ENCODE results near the gene ARHGEF3.
"Not testable (repeated sequence)": the region's sequence is repeated elsewhere in the genome, so short reads cannot be mapped to it uniquely, and the experiment has no call there.

ARHGEF3 gene

DNA sequence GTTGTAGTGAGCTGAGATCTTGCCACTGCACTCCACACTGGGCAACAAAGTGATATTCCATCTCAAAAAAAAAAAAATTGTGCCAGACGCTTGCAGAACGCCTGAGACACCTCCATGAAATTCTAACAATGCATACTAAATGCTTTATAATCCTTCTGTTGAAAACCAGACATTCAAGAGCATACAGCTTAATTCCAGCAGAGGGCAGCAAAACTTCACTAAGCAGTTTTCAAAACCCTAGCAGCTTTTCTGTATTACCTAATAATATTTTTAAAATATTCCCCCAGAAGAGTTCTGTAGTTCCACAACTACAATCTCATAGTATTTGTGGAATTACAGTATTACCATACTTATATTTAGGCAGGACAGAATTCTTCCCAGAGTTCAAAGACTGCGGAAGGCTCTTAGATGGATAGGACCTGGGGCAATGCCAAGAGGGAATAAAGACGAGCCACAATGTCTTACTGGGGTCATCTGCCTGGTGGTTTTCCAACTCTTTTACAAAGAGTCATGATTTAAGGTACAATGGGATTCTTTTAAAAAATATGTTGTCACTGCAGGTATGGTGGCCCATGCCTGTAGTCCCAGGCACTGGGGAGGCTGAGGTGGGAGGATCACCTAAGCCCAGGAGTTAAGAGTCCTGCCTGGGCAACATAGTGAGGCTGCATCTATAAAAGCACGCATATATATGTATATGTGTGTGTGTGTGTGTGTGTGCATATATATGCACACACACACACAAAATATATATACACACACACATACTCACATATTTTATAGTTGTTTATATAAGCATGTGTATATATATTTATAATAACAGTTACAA is 99.0 kb downstream of the ARHGEF3 start:
- in situ Hi-C loops (cut with HindIII; ENCODE audit: low pct_ligation_motif_present, low sequenced_read_pairs) = loop anchor here (25.0 kb wide), 1 partner anchor 285 kb away; no protein-coding TSS in a partner anchor
- TF ChIP-seq, protein P1, sequence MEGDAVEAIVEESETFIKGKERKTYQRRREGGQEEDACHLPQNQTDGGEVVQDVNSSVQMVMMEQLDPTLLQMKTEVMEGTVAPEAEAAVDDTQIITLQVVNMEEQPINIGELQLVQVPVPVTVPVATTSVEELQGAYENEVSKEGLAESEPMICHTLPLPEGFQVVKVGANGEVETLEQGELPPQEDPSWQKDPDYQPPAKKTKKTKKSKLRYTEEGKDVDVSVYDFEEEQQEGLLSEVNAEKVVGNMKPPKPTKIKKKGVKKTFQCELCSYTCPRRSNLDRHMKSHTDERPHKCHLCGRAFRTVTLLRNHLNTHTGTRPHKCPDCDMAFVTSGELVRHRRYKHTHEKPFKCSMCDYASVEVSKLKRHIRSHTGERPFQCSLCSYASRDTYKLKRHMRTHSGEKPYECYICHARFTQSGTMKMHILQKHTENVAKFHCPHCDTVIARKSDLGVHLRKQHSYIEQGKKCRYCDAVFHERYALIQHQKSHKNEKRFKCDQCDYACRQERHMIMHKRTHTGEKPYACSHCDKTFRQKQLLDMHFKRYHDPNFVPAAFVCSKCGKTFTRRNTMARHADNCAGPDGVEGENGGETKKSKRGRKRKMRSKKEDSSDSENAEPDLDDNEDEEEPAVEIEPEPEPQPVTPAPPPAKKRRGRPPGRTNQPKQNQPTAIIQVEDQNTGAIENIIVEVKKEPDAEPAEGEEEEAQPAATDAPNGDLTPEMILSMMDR (IDR thresholded peaks at IDR 0.05; ENCODE audit: low read depth, low read length, missing control alignments) = peak; percentile 74
- Histone ChIP-seq H3K27me3 (replicated peaks) (no peaks in the 10 kb centered on the region), H3K27ac (no peak overlapping the region), H3K36me3 (replicated peaks) (no peaks in the 10 kb centered on the region), H3K4me3 (ENCODE audit: low read depth, low read length) (no peak overlapping the region)
- peak; percentile 72 for DNase-seq

DNA sequence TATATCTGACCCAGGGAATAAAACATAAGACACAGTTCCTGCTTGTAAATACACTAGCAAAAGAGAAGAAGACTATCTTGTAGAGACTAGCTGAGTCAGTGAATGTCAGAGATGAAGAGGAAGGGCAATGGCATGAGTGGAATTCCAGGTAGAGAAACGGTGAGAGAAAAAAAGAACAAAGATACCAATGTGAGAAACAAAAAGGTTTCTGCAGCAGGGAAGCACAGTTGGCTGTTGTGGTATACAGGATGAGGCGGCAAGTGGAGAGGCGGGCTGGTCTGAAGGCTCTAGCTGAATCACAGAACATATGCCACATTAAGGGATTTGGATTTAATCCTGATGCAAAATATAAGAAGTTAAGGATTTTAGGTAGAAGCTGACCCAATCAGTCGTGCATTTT is 101.6 kb downstream of the ARHGEF3 start:
- no peak overlapping the region for H3K4me3 ChIP-seq (ENCODE audit: low read depth, low read length)
- no peak for DNase-seq
- no peaks in the 10 kb centered on the region for H3K27me3 ChIP-seq (replicated peaks)
- TF ChIP-seq, protein P1 (IDR thresholded peaks at IDR 0.05; ENCODE audit: low read depth, low read length, missing control alignments) = no peak
- in situ Hi-C loops (cut with HindIII; ENCODE audit: low pct_ligation_motif_present, low sequenced_read_pairs) = loop anchor here (25.0 kb wide), 1 partner anchor 287 kb away; no protein-coding TSS in a partner anchor
- no peaks in the 10 kb centered on the region for H3K36me3 ChIP-seq (replicated peaks)
- H3K27ac ChIP-seq = no peak overlapping the region

DNA sequence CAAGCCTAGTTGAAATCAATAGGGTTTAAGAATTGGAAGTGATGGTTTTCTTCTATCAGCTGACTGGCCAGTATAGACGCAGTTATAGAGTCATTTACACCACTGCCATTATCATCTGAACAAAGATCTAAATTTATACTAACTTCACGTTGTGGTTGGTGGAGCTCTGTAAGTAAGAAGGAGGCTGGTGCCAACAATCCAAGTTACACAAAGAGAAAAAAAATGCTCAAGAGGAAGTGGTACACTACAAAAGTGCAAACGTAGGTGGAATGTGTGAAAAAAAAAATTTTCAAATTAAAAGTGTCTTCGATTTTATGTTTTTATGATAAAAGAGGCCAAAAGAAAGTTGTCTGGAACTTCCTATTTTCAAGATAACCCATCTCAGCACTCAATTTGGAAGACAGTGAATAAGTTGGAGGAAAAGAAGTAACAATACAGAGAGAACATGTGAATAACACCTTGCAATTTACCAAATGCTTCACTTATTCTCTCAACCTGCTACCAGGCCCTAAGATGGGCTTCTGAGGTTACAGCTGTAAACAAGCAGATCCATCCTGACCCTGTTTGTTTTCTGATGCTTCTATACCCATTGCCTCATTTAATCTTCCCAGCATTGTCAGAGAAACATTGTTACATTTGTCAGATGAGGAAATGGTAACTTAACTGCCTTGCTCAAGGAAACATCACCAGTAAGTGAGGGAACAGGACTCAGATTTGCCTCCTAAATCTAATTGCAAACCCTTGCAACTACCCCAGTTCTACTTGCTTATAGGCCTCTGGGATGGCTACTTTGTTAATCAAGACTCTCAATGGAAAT is 106.7 kb downstream of the ARHGEF3 start:
- TF ChIP-seq, protein P1 (IDR thresholded peaks at IDR 0.05; ENCODE audit: low read depth, low read length, missing control alignments) = no peak
- in situ Hi-C loops (cut with HindIII; ENCODE audit: low pct_ligation_motif_present, low sequenced_read_pairs) = no loop called here

DNA sequence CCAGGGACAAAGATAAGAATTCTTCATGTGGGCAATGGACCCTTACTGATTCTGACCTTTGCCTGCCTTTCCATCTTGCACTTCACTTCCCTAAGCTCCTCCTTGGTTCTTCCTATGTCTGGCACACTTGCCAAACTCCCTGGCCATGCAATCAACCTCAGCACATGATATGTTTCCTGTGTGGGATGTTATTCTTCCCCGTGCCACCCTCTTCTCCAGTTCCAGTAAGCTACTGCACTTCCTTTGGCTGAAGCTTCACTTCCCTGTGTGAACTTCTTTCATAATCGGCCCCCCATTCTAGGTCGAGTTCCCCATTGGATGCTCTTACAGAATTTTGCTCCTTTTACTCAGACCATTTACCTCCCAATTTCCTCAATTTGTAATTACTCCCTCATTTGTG is 108.0 kb downstream of the ARHGEF3 start:
- DNase-seq = no peak
- TF ChIP-seq, protein P1 (IDR thresholded peaks at IDR 0.05; ENCODE audit: low read depth, low read length, missing control alignments) = no peak
- Histone ChIP-seq H3K36me3 (replicated peaks) (no peaks in the 10 kb centered on the region), H3K27ac (no peak overlapping the region), H3K27me3 (replicated peaks) (no peaks in the 10 kb centered on the region), H3K4me3 (ENCODE audit: low read depth, low read length) (no peak overlapping the region)
- in situ Hi-C loops (cut with HindIII; ENCODE audit: low pct_ligation_motif_present, low sequenced_read_pairs) = no loop called here

More for the DNA sequence above, 106.7 kb downstream of the ARHGEF3 start:
- no peaks in the 10 kb centered on the region for H3K36me3 ChIP-seq (replicated peaks)
- DNase-seq = no peak
- no peak overlapping the region for H3K4me3 ChIP-seq (ENCODE audit: low read depth, low read length)
- no peak overlapping the region for H3K27ac ChIP-seq
- H3K27me3 ChIP-seq (replicated peaks) = no peaks in the 10 kb centered on the region

- H3K27ac ChIP-seq; H3K4me3 ChIP-seq (ENCODE audit: low read depth, low read length); DNase-seq; H3K36me3 ChIP-seq (replicated peaks); H3K27me3 ChIP-seq (replicated peaks); in situ Hi-C loops (cut with HindIII; ENCODE audit: low pct_ligation_motif_present, low sequenced_read_pairs): not testable (repeated sequence)
These were observed 109.0 kb downstream of the ARHGEF3 start for GRCh38 chr3:56692520-56693433.

DNA sequence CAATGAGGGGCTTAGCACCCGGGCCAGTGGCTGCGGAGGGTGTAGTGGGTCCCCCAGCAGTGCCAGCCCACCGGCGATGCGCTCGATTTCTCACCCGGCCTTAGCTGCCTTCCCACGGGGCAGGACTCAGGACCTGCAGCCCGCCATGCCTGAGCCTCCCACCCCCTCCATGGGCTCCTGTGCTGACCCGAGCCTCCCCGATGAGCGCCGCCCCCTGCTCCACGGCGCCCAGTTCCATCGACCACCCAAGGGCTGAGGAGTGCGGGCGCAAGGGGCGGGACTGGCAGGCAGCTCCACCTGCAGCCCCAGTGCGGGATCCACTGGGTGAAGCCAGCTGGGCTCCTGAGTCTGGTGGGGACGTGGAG is 109.8 kb downstream of the ARHGEF3 start:
- DNase-seq; H3K36me3 ChIP-seq (replicated peaks); H3K27ac ChIP-seq; H3K4me3 ChIP-seq (ENCODE audit: low read depth, low read length); H3K27me3 ChIP-seq (replicated peaks); in situ Hi-C loops (cut with HindIII; ENCODE audit: low pct_ligation_motif_present, low sequenced_read_pairs): not testable (repeated sequence)

All from brain microvascular endothelial cell (primary cell).